HUES64 (cell line): ENCODE data around the gene TBL3.

Experiments
- H3K27ac ChIP-seq: 2 replicates; pipeline ENCODE4 v1.7.0; 2013; ENCODE audit warnings: low read depth, low read length, inconsistent platforms
- H3K27me3 ChIP-seq: 2 replicates; pipeline ENCODE4 v1.6.1; 2013; ENCODE audit warnings: mild to moderate bottlenecking, low read length; ENCODE audit not compliant: insufficient read depth
- H3K36me3 ChIP-seq: 2 replicates; pipeline ENCODE4 v1.6.1; 2013; ENCODE audit warnings: mild to moderate bottlenecking, low read length; ENCODE audit not compliant: insufficient read depth
- H3K4me1 ChIP-seq: 2 replicates; pipeline ENCODE4 v1.6.1; 2013; ENCODE audit warnings: mild to moderate bottlenecking, low read length, moderate library complexity; ENCODE audit not compliant: insufficient read depth
- H3K4me3 ChIP-seq: 2 replicates; pipeline ENCODE4 v1.5.1; 2013; ENCODE audit warnings: mild to moderate bottlenecking, low read length, moderate library complexity
- H3K9ac ChIP-seq: 2 replicates; pipeline ENCODE4 v1.6.1; 2013; ENCODE audit warnings: mild to moderate bottlenecking, low read depth, low read length
- H3K9me3 ChIP-seq: 2 replicates; pipeline ENCODE4 v1.6.1; 2013; ENCODE audit warnings: low read depth, low read length; ENCODE audit not compliant: insufficient read depth
- WGBS: fragments of 150-250, 120-280 bp; methylation state at CpG from one replicate; pipeline ENCODE4 v1.1.7; 2013; ENCODE audit warnings: missing lambda C conversion rate; 5-methylcytosine and 5-hydroxymethylcytosine counted together

TBL3 gene

GRCh38 chr16:2015117-2015946 is 43.5 kb downstream of the TBL3 start:
- Histone ChIP-seq H3K4me3 (no peak overlapping the region), H3K4me1 (0 out of 2 replicates have a peak, but pooled peaks cover 3% of the 10 kb centered on the region), H3K9me3 (no peaks in the 10 kb centered on the region), H3K27me3 (peaks cover 28% of the 10 kb centered on the region), H3K9ac (no peak overlapping the region), H3K36me3 (no peaks in the 10 kb centered on the region), H3K27ac (no peak overlapping the region)
- 93% methylated on average over 23 of the region's 24 CpGs for WGBS

- H3K27me3 ChIP-seq = peaks cover 33% of the 10 kb centered on the region
- H3K4me1 ChIP-seq = no peaks in the 10 kb centered on the region
- H3K27ac ChIP-seq = no peak overlapping the region
- 94% methylated on average over 7 of the region's 7 CpGs for WGBS
- no peaks in the 10 kb centered on the region for H3K36me3 ChIP-seq
- no peak overlapping the region for H3K4me3 ChIP-seq
- no peaks in the 10 kb centered on the region for H3K9me3 ChIP-seq
- H3K9ac ChIP-seq = no peak overlapping the region
Measured at GRCh38 chr16:2015947-2016208, 44.0 kb downstream of the TBL3 start.

- Histone ChIP-seq H3K4me3 (no peak overlapping the region), H3K9ac (no peak overlapping the region), H3K27me3 (peaks cover 39% of the 10 kb centered on the region), H3K4me1 (no peaks in the 10 kb centered on the region), H3K27ac (no peak overlapping the region), H3K36me3 (no peaks in the 10 kb centered on the region), H3K9me3 (no peaks in the 10 kb centered on the region)
- WGBS = 58% methylated on average over 13 of the region's 13 CpGs
Measured at GRCh38 chr16:2016407-2016922, 44.6 kb downstream of the TBL3 start.

GRCh38 chr16:2019518-2019920 is 47.7 kb downstream of the TBL3 start, which contains the start of gene NPW:
Gene NPW, plus strand, starts transcription at chr16:2019785.
- no peaks in the 10 kb centered on the region for H3K36me3 ChIP-seq
- H3K4me3 ChIP-seq = peak within 1 kb of the TSS; percentile 48
- no peaks in the 10 kb centered on the region for H3K9me3 ChIP-seq
- peak within 1 kb of the TSS; percentile 44; the same call in 1 of the 2 replicates for H3K9ac ChIP-seq
- H3K27me3 ChIP-seq = peaks cover 57% of the 10 kb centered on the region
- H3K27ac ChIP-seq = no peak within 1 kb of the TSS
- H3K4me1 ChIP-seq = no peaks in the 10 kb centered on the region
- WGBS = 6% methylated on average over 33 of the region's 33 CpGs

- 3% methylated on average over 96 of the region's 96 CpGs for WGBS
- Histone ChIP-seq H3K9ac (peak overlapping the region; percentile 44; the same call in 1 of the 2 replicates), H3K4me3 (peak overlapping the region; percentile 48), H3K27me3 (peaks cover 61% of the 10 kb centered on the region), H3K36me3 (no peaks in the 10 kb centered on the region), H3K27ac (no peak overlapping the region), H3K9me3 (no peaks in the 10 kb centered on the region), H3K4me1 (no peaks in the 10 kb centered on the region)
Measured at GRCh38 chr16:2019921-2020831, 48.3 kb downstream of the TBL3 start.

- H3K27ac ChIP-seq = no peak overlapping the region
- H3K9ac ChIP-seq = no peak overlapping the region
- no peaks in the 10 kb centered on the region for H3K9me3 ChIP-seq
- H3K27me3 ChIP-seq = peaks cover 77% of the 10 kb centered on the region
- 2% methylated on average over 14 of the region's 14 CpGs for WGBS
- no peaks in the 10 kb centered on the region for H3K36me3 ChIP-seq
- H3K4me3 ChIP-seq = peak overlapping the region; percentile 58
- H3K4me1 ChIP-seq = no peaks in the 10 kb centered on the region
Measured at GRCh38 chr16:2022723-2023091, 50.9 kb downstream of the TBL3 start.

GRCh38 chr16:2023092-2024031 is 51.5 kb downstream of the TBL3 start:
- WGBS = 10% methylated on average over 53 of the region's 53 CpGs
- no peak overlapping the region for H3K27ac ChIP-seq
- no peaks in the 10 kb centered on the region for H3K9me3 ChIP-seq

GRCh38 chr16:2024032-2024420 is 52.2 kb downstream of the TBL3 start:
- Histone ChIP-seq H3K4me3 (peak overlapping the region; percentile 58; the same call in 1 of the 2 replicates), H3K9me3 (no peaks in the 10 kb centered on the region), H3K27ac (no peak overlapping the region), H3K27me3 (peaks cover 75% of the 10 kb centered on the region), H3K36me3 (no peaks in the 10 kb centered on the region), H3K9ac (no peak overlapping the region), H3K4me1 (no peaks in the 10 kb centered on the region)
- 89% methylated on average over 12 of the region's 12 CpGs for WGBS

More at GRCh38 chr16:2023092-2024031, 51.5 kb downstream of the TBL3 start:
- Histone ChIP-seq H3K36me3 (no peaks in the 10 kb centered on the region), H3K9ac (no peak overlapping the region), H3K27me3 (peaks cover 79% of the 10 kb centered on the region), H3K4me3 (peak overlapping the region; percentile 58), H3K4me1 (no peaks in the 10 kb centered on the region)

- WGBS = 94% methylated on average over 14 of the region's 14 CpGs
- H3K27ac ChIP-seq = no peak overlapping the region
- no peaks in the 10 kb centered on the region for H3K4me1 ChIP-seq
- H3K9me3 ChIP-seq = no peaks in the 10 kb centered on the region
- no peak overlapping the region for H3K4me3 ChIP-seq
- H3K36me3 ChIP-seq = no peaks in the 10 kb centered on the region
- no peak overlapping the region for H3K9ac ChIP-seq
- H3K27me3 ChIP-seq = peaks cover 62% of the 10 kb centered on the region
Measured at GRCh38 chr16:2025251-2025650, 53.4 kb downstream of the TBL3 start.

GRCh38 chr16:2025878-2026460 is 54.1 kb downstream of the TBL3 start:
- no peak overlapping the region for H3K4me3 ChIP-seq
- no peak overlapping the region for H3K27ac ChIP-seq
- peaks cover 55% of the 10 kb centered on the region for H3K27me3 ChIP-seq
- no peaks in the 10 kb centered on the region for H3K4me1 ChIP-seq
- WGBS = 88% methylated on average over 16 of the region's 16 CpGs
- no peaks in the 10 kb centered on the region for H3K36me3 ChIP-seq
- no peaks in the 10 kb centered on the region for H3K9me3 ChIP-seq
- H3K9ac ChIP-seq = no peak overlapping the region
